GM12891 (cell line): ENCODE data around the gene NLN.

ENCODE experiments used
- POLR2A ChIP-seq: IDR thresholded peaks from 2 replicates; pipeline ENCODE4 v1.6.1; 2011; ENCODE audit warnings: low read depth, low read length, control low read depth
- POLR2AphosphoS5 ChIP-seq: IDR thresholded peaks from 2 replicates; pipeline ENCODE4 v1.6.1; 2011; ENCODE audit warnings: low read depth, low read length, control low read depth
- SPI1 ChIP-seq: IDR thresholded peaks from 2 replicates; pipeline ENCODE4 v1.6.1; 2011; ENCODE audit warnings: low read depth, low read length, control low read depth
- TAF1 ChIP-seq: IDR thresholded peaks from 2 replicates; pipeline ENCODE4 v1.6.1; 2011; ENCODE audit warnings: low read depth, low read length, control low read depth

GRCh38 chr5:65778126-65778525, 56.1 kb downstream of the NLN start:
- TF ChIP-seq POLR2AphosphoS5, result no peak
- TF ChIP-seq POLR2A, result no peak
- TF ChIP-seq TAF1, result no peak
- TF ChIP-seq SPI1, result no peak
